IMR-90 (cell line): ENCODE data around the gene MAJIN. TPM values are rescaled to one million over a fixed set of nuclear protein-coding genes. Genes with fewer than 3 reads are reported as not detected.

ENCODE experiments used
- ATAC-seq: fragments of 200-7000 bp; cut with Tn5 transposase; 2 replicates; pipeline ENCODE4 v1.9.1; 2020; ENCODE audit warnings: low read depth, mild to moderate bottlenecking, moderate library complexity
- BruUV-seq: library from RNA; stranded (reverse); fragments of 400-500 nt; replicated peaks from 2 replicates; lab custom pipeline; 2021; lab: Mats Ljungman, UMichigan
- CTCF ChIA-PET: fragments of 300-600 bp; formaldehyde crosslinking; extraction: SDS; loops from one replicate; lab custom pipeline; 2021; ENCODE audit warnings: antibody characterized with exemption; lab: Yijun Ruan, JAX
- POLR2A ChIA-PET: fragments of 300-600 bp; sonication (Branson Sonifier 250); formaldehyde crosslinking; loops from one replicate; lab custom pipeline; 2022; ENCODE audit warnings: antibody characterized with exemption; ENCODE audit not compliant: unreplicated experiment; lab: Charles Lee
- DNase-seq: peaks from one replicate; pipeline ENCODE4 v3.0.0; 2013
- H2AFZ ChIP-seq: replicated peaks from 2 replicates; pipeline ENCODE3; 2013; ENCODE audit warnings: low read length, mild to moderate bottlenecking; ENCODE audit not compliant: poor library complexity
- H2AK5ac ChIP-seq: 2 replicates; pipeline ENCODE4 v1.6.1; 2013; ENCODE audit warnings: low read depth, low read length, inconsistent platforms
- H2AK9ac ChIP-seq: replicated peaks from 2 replicates; pipeline ENCODE3; 2013; ENCODE audit warnings: mild to moderate bottlenecking, low read depth, low read length, moderate library complexity; ENCODE audit not compliant: poor library complexity
- H2BK120ac ChIP-seq: 2 replicates; pipeline ENCODE4 v1.6.1; 2013; ENCODE audit warnings: low read depth, low read length, inconsistent platforms
- H2BK15ac ChIP-seq: 3 replicates; pipeline ENCODE4 v1.6.1; 2013; ENCODE audit warnings: low read depth, low read length, inconsistent platforms
- H2BK20ac ChIP-seq: 2 replicates; pipeline ENCODE4 v1.6.1; 2013; ENCODE audit warnings: low read depth, mild to moderate bottlenecking, inconsistent platforms, low read length, moderate library complexity
- H2BK5ac ChIP-seq: 2 replicates; pipeline ENCODE4 v1.6.1; 2013; ENCODE audit warnings: mild to moderate bottlenecking, low read depth, low read length, inconsistent platforms; ENCODE audit not compliant: poor library complexity, severe bottlenecking
- H3K14ac ChIP-seq: replicated peaks from 2 replicates; pipeline ENCODE4 v1.6.1; 2013; ENCODE audit warnings: low read depth, low read length, inconsistent platforms
- H3K18ac ChIP-seq: 2 replicates; pipeline ENCODE4 v1.6.1; 2013; ENCODE audit warnings: low read depth, low read length, control low read depth
- H3K23ac ChIP-seq: 2 replicates; pipeline ENCODE4 v1.6.1; 2013; ENCODE audit warnings: low read depth, low read length, inconsistent platforms
- H3K27ac ChIP-seq: 2 replicates; pipeline ENCODE4 v1.5.1; 2013; ENCODE audit warnings: mild to moderate bottlenecking, control low read depth, low read length; ENCODE audit not compliant: insufficient read depth
- H3K27me3 ChIP-seq: 2 replicates; pipeline ENCODE4 v1.6.1; 2013; ENCODE audit warnings: low read length; ENCODE audit not compliant: control insufficient read depth, insufficient read depth
- H3K36me3 ChIP-seq: 2 replicates; pipeline ENCODE4 v1.6.1; 2013; ENCODE audit warnings: low read length, mixed read lengths; ENCODE audit not compliant: control insufficient read depth, insufficient read depth
- H3K4ac ChIP-seq: 2 replicates; pipeline ENCODE4 v1.6.1; 2013; ENCODE audit warnings: low read depth, low read length, inconsistent platforms
- H3K4me1 ChIP-seq: 2 replicates; pipeline ENCODE4 v1.6.1; 2013; ENCODE audit warnings: low read length, mixed read lengths; ENCODE audit not compliant: control insufficient read depth, insufficient read depth
- H3K4me2 ChIP-seq: 2 replicates; pipeline ENCODE4 v1.6.1; 2013; ENCODE audit warnings: low read depth, mild to moderate bottlenecking, control low read depth, low read length, moderate library complexity
- H3K4me3 ChIP-seq: 2 replicates; pipeline ENCODE4 v1.5.1; 2013; ENCODE audit warnings: low read depth, mild to moderate bottlenecking, control low read depth, low read length, moderate library complexity; ENCODE audit not compliant: insufficient read depth
- H3K56ac ChIP-seq: 2 replicates; pipeline ENCODE4 v1.6.1; 2013; ENCODE audit warnings: low read length, inconsistent platforms; ENCODE audit not compliant: insufficient read depth; ENCODE audit errors: extremely low read depth
- H3K79me1 ChIP-seq, 2 experiments: 2 replicates each; pipeline ENCODE4 v1.6.1; 2013; ENCODE audit warnings: low read length in 2 of 2, inconsistent platforms in 1 of 2, low read depth in 1 of 2
- H3K9ac ChIP-seq: 2 replicates; pipeline ENCODE4 v1.6.1; 2013; ENCODE audit warnings: low read depth, low read length, control low read depth
- H3K9me1 ChIP-seq: 2 replicates; pipeline ENCODE4 v1.6.1; 2013; ENCODE audit warnings: low read length, inconsistent platforms; ENCODE audit not compliant: insufficient read depth
- H3K9me3 ChIP-seq: 2 replicates; pipeline ENCODE4 v1.6.1; 2013; ENCODE audit warnings: low read length; ENCODE audit not compliant: control insufficient read depth, insufficient read depth
- H4K20me1 ChIP-seq: 2 replicates; pipeline ENCODE4 v1.6.1; 2013; ENCODE audit warnings: low read length, inconsistent platforms; ENCODE audit not compliant: insufficient read depth
- H4K5ac ChIP-seq: 2 replicates; pipeline ENCODE4 v1.6.1; 2013; ENCODE audit warnings: mild to moderate bottlenecking, low read depth, low read length, control low read depth
- H4K8ac ChIP-seq, 2 experiments: 2 replicates each; pipeline ENCODE4 v1.6.1; 2013; ENCODE audit warnings: low read depth in 2 of 2, low read length in 2 of 2, control low read depth in 1 of 2, inconsistent platforms in 1 of 2
- H4K91ac ChIP-seq: 2 replicates; pipeline ENCODE4 v1.6.1; 2013; ENCODE audit warnings: low read depth, low read length, inconsistent platforms; ENCODE audit not compliant: insufficient read depth
- BHLHE40 ChIP-seq: fragments of 150-350 bp; IDR thresholded peaks from 2 replicates; pipeline ENCODE4 v1.6.1; 2016; ENCODE audit warnings: mild to moderate bottlenecking, low read depth, low read length
- CEBPB ChIP-seq: IDR thresholded peaks from 2 replicates; pipeline ENCODE4 v1.6.1; 2012; ENCODE audit warnings: low read depth, low read length, improper control_type of control experiment
- CHD1 ChIP-seq: IDR thresholded peaks from 2 replicates; pipeline ENCODE4 v1.6.1; 2012; ENCODE audit warnings: low read depth, low read length, improper control_type of control experiment
- CTCF ChIP-seq: conservative IDR thresholded peaks from 2 replicates; pipeline ENCODE4 v1.5.1; 2012; ENCODE audit warnings: mild to moderate bottlenecking, low read depth, low read length, improper control_type of control experiment
- ELK1 ChIP-seq: fragments of 150-350 bp; IDR thresholded peaks from 2 replicates; pipeline ENCODE4 v1.6.1; 2016; ENCODE audit warnings: low read depth, mild to moderate bottlenecking, low read length, moderate library complexity, borderline replicate concordance
- FOS ChIP-seq: fragments of 150-350 bp; IDR thresholded peaks from 2 replicates; pipeline ENCODE4 v1.6.1; 2016; ENCODE audit warnings: low read depth, low read length
- MAFK ChIP-seq: IDR thresholded peaks from 2 replicates; pipeline ENCODE4 v1.6.1; 2012; ENCODE audit warnings: low read depth, low read length, improper control_type of control experiment
- MAZ ChIP-seq: IDR thresholded peaks from 2 replicates; pipeline ENCODE4 v1.6.1; 2012; ENCODE audit warnings: low read depth, mild to moderate bottlenecking, low read length, improper control_type of control experiment, moderate library complexity, borderline replicate concordance
- MXI1 ChIP-seq: IDR thresholded peaks from 2 replicates; pipeline ENCODE4 v1.6.1; 2012; ENCODE audit warnings: low read depth, mild to moderate bottlenecking, low read length, moderate library complexity, borderline replicate concordance
- NFE2L2 ChIP-seq: fragments of 150-350 bp; IDR thresholded peaks from 2 replicates; pipeline ENCODE4 v1.6.1; 2016; ENCODE audit warnings: low read depth, mild to moderate bottlenecking, low read length
- POLR2A ChIP-seq: IDR thresholded peaks from 2 replicates; pipeline ENCODE4 v1.6.1; 2012; ENCODE audit warnings: mild to moderate bottlenecking, low read depth, low read length
- RAD21 ChIP-seq: IDR thresholded peaks from 2 replicates; pipeline ENCODE4 v1.6.1; 2012; ENCODE audit warnings: low read length, improper control_type of control experiment
- RCOR1 ChIP-seq: IDR thresholded peaks from 2 replicates; pipeline ENCODE4 v1.6.1; 2012; ENCODE audit warnings: mild to moderate bottlenecking, low read length, improper control_type of control experiment; ENCODE audit not compliant: insufficient replicate concordance
- RFX5 ChIP-seq: IDR thresholded peaks from 2 replicates; pipeline ENCODE4 v1.8.0; 2012; ENCODE audit warnings: low read depth, mild to moderate bottlenecking, low read length, moderate library complexity
- SMC3 ChIP-seq: fragments of 150-350 bp; IDR thresholded peaks from 2 replicates; pipeline ENCODE4 v1.6.1; 2016; ENCODE audit warnings: low read depth, mild to moderate bottlenecking, antibody characterized with exemption, low read length, moderate library complexity
- WGBS, 2 experiments: methylation state at CpG; one replicate each; pipeline versions ENCODE4 v1.1.5 to v1.1.7; 2013; ENCODE audit warnings: missing lambda C conversion rate in 2 of 2; ENCODE audit not compliant: insufficient read length in 1 of 2; ENCODE audit errors: extremely low coverage in 2 of 2; 5-methylcytosine and 5-hydroxymethylcytosine counted together
- dilution Hi-C: fragments of 300-500 bp; cut with HindIII; formaldehyde crosslinking; loops from one replicate; pipeline ENCODE4 v1.14.3; 2018; ENCODE audit warnings: low sequenced_read_pairs; ENCODE audit not compliant: unreplicated experiment
- in situ Hi-C: fragments of 300-500 bp; cut with MboI; formaldehyde crosslinking; loops from 3 replicates; pipeline ENCODE4 v1.14.3; 2019; ENCODE audit warnings: low sequenced_read_pairs, inconsistent platforms, mixed read lengths
- intact Hi-C: fragments of 100-400 bp; cut with micrococcal nuclease; formaldehyde crosslinking; loops from 2 replicates; pipeline ENCODE4 v1.10.0; 2022
- polyA plus RNA-seq, 3 experiments: library from polyadenylated mRNA; depleted of rRNA; stranded (reverse); fragments of >200 nt; gene quantifications; 2 replicates each; pipeline ENCODE4 v1.2.3, GENCODE V29; 2012; ENCODE audit warnings: low replicate concordance in 1 of 3
- total RNA-seq: library from RNA; depleted of rRNA; stranded (reverse); fragments of >200 nt; gene quantifications from 2 replicates; pipeline ENCODE4 v1.2.3, GENCODE V29; 2012
- TF ChIP-seq, protein P1 (sequence below): fragments of 150-350 bp; IDR thresholded peaks from 2 replicates; pipeline ENCODE4 v1.6.1; 2017; ENCODE audit warnings: mild to moderate bottlenecking, antibody characterized with exemption, low read length, low read depth

Gene MAJIN
- total and polyA plus RNA-seq, 2 of the 4 experiments (the other 2 are of a cell fraction): not detected

DNA sequence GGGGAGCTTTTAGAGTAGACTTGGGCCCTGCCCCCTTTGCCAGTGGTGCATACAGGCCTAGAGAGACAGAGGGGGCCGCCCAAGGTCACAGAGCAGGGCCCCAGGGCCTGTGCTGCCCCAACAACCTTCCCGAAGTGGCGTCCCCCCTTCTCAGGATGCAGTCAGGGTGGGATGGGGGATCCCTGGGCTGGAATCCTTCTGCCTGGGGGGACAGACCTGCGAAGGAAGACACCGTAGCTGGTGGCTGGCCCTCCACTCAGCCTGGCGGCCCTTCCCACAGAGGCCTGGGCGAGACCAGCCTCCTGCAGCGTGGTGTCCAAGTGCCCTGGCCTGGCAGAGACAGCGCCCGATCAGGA, 79.1 kb downstream of the MAJIN start:
- dilution Hi-C loops: no loop called here

More for the DNA sequence above, 79.1 kb downstream of the MAJIN start:
- CTCF ChIA-PET: no interaction called here
- Histone ChIP-seq H3K14ac (no peak overlapping the region), H2BK5ac (no peak overlapping the region), H4K20me1 (peaks cover 4% of the 10 kb centered on the region; the same call in 1 of the 2 replicates), H2AK5ac (no peak overlapping the region), H4K91ac (no peak overlapping the region), H2BK120ac (no peak overlapping the region), H3K18ac (no peak overlapping the region), H3K79me1 (peaks cover 0 to 3% of the 10 kb centered on the region in 2 experiments; a peak in 1 of 4 replicates), H3K9me3 (no peaks in the 10 kb centered on the region), H3K4ac (no peak overlapping the region), H2AFZ (no peak overlapping the region), H2AK9ac (no peak overlapping the region), H3K4me3 (no peak overlapping the region), H3K9me1 (0 out of 2 replicates have a peak, but pooled peaks cover 3% of the 10 kb centered on the region), H3K4me1 (peaks cover 3% of the 10 kb centered on the region; the same call in 1 of the 2 replicates), H3K4me2 (no peak overlapping the region), H3K36me3 (peaks cover 15% of the 10 kb centered on the region; the same call in 1 of the 2 replicates), H2BK15ac (no peak overlapping the region), H3K27me3 (no peaks in the 10 kb centered on the region), H4K8ac (no peak overlapping the region), H3K23ac (no peak overlapping the region), H3K27ac (no peak overlapping the region), H2BK20ac (no peak overlapping the region), H4K5ac (no peak overlapping the region), H3K56ac (no peak overlapping the region), H3K9ac (no peak overlapping the region)
- DNase-seq (no peak), ATAC-seq (no peak)
- TF ChIP-seq NFE2L2 (no peak), BHLHE40 (no peak), RCOR1 (no peak), SMC3 (no peak), CTCF (no peak), FOS (no peak), ELK1 (no peak), MXI1 (no peak), RAD21 (no peak), CEBPB (no peak), RFX5 (no peak), MAFK (no peak), CHD1 (no peak), POLR2A (no peak), MAZ (no peak)
- TF ChIP-seq, protein P1, sequence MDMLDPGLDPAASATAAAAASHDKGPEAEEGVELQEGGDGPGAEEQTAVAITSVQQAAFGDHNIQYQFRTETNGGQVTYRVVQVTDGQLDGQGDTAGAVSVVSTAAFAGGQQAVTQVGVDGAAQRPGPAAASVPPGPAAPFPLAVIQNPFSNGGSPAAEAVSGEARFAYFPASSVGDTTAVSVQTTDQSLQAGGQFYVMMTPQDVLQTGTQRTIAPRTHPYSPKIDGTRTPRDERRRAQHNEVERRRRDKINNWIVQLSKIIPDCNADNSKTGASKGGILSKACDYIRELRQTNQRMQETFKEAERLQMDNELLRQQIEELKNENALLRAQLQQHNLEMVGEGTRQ: no peak
- in situ Hi-C loops: loop anchor here (5.0 kb wide), 1 partner anchor 46 kb away; no protein-coding TSS in a partner anchor
- POLR2A ChIA-PET: no interaction called here
- WGBS, 2 experiments: 85% methylated on average over 4 of the region's 10 CpGs; no CpG with 5 or more reads in 1 of the 2 experiments
- intact Hi-C loops: no loop called here
- no TSS peak for BruUV-seq
